ENCODE data around the gene TMEM200A. TPM values are rescaled to one million over a fixed set of nuclear protein-coding genes. Genes with fewer than 3 reads are reported as not detected.

Gene TMEM200A
- total RNA-seq, 2 experiments from 2014 or later: 1.3 to 1.4 TPM

DNA sequence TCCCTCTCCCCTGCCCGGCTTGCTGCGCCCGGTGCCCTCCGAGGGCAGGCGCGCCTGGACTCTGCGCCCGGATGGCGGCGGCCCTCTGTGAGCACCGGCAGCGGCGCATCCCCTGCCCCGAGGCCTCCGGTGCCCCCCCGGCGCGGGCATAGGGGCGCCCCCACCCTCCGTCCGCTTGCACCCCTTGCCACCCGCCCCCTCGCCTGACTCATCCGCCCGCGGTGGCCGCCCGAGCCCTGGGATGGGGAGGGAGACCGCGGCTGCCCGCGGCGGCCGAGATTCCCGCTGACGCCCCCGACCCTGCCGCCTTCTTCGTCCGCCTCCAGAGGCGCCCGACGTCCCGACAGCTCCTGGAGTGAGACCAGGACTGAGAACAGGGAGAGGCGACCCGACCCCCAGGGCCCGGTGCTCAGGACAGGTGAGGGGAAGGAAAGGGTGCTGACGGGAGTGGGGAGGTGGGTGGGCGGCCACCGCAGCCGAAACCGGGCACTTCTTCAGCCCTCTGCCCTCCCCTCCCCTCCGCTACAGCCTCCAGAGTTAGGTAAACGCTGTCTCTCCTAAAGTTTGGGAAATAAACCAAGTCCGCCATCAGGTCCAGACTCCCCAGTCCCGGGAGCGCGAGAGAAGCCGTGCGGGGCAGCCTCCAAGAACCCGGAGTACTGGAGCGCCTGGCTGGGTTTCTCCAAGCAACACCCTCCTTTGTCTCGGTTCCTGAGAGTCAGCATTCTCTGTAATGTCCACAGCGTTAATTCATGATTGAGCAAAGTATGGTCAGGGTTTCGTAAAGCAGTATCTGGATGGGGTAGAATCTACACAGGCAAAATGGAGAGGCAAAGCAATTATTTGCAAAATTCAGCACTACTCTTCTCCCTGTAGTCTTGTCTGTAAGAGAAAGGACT lies 539 bp downstream of the TMEM200A start:
- H3K4me1 Mint-ChIP-seq: peaks cover 11% of the 10 kb centered on the region
- peak overlapping the region; percentile 75 for H3K4me3 Mint-ChIP-seq
- no peak overlapping the region for H3K27ac Mint-ChIP-seq
- peak; percentile 52 for DNase-seq
- H3K27me3 Mint-ChIP-seq: peaks cover 49% of the 10 kb centered on the region
- H3K36me3 Mint-ChIP-seq: no peaks in the 10 kb centered on the region
- peaks cover 2% of the 10 kb centered on the region for H3K9me3 Mint-ChIP-seq
- POLR2A ChIA-PET: no interaction called here
- ATAC-seq (ENCODE audit: low read depth): peak; percentile 52

DNA sequence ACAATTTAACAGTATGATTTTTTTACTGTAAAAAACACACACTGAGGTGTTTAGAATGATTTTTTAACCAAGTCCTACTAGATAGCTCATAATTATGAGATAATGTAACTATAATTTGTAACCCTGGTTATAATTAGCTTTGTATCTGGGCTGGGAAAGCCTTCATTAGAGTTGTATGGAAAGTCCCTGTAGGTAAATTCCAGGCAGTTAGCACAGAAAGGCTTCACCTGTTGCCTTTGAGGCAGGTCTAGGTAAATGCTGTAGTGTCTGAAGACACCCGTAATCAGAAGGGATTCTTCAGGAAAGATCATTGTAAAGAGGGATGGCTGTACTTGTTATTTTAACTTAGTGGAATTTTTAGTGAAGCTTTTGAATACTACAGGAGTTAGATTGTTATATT lies 1.9 kb downstream of the TMEM200A start:
- no peaks in the 10 kb centered on the region for H3K9me3 Mint-ChIP-seq
- H3K4me1 Mint-ChIP-seq: peaks cover 11% of the 10 kb centered on the region
- H3K27me3 Mint-ChIP-seq: peaks cover 51% of the 10 kb centered on the region
- POLR2A ChIA-PET: no interaction called here
- ATAC-seq (ENCODE audit: low read depth) (no peak), DNase-seq (no peak)
- no peaks in the 10 kb centered on the region for H3K36me3 Mint-ChIP-seq
- H3K4me3 Mint-ChIP-seq: no peak overlapping the region
- no peak overlapping the region for H3K27ac Mint-ChIP-seq

DNA sequence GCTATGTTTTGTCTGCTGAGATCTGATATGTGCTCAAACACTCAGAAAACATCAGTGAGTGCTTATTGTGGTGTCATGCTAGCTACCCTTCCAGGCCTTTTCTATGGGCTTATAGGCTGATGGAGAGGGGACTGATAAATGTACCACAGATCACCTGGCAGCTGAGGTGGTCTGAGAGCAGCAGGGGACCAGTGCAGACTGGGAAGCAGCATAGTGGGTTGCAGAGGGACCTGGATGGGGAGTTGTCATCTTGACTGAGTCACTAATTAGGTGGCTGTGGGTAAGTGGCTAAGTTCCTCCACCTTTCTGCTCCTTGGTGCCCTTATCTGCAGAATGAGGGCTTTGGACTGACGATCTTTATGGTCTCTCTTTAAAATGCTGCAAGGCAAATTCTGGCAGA lies 2.8 kb downstream of the TMEM200A start:
- H3K4me1 Mint-ChIP-seq: peaks cover 11% of the 10 kb centered on the region
- POLR2A ChIA-PET: no interaction called here
- ATAC-seq (ENCODE audit: low read depth): no peak
- H3K27ac Mint-ChIP-seq: no peak overlapping the region
- H3K27me3 Mint-ChIP-seq: peaks cover 48% of the 10 kb centered on the region
- no peak for DNase-seq
- H3K36me3 Mint-ChIP-seq: no peaks in the 10 kb centered on the region
- no peaks in the 10 kb centered on the region for H3K9me3 Mint-ChIP-seq
- H3K4me3 Mint-ChIP-seq: no peak overlapping the region

DNA sequence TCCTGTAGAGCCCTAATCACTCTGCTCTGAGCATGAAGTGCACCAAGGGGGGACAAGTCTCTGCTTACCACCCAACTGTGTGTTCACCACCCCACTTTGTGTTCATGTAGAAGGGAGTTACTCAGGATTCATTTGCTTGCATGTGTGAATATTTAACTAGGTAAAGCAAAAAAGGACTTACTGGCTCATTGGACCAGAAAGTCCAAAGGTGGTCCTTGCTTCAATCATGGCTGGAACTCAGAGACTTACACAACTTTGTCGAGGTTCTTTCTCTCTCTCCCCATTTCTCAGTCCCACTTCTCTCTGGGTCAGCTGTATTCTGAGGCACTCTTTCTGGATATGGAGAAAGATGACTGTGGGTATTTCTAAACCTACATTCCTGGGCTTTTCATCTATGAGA lies 4.0 kb downstream of the TMEM200A start:
- no peak for ATAC-seq (ENCODE audit: low read depth)
- no peak overlapping the region for H3K4me3 Mint-ChIP-seq
- no peak for DNase-seq
- H3K9me3 Mint-ChIP-seq: no peaks in the 10 kb centered on the region
- H3K27me3 Mint-ChIP-seq: peaks cover 39% of the 10 kb centered on the region
- peaks cover 6% of the 10 kb centered on the region for H3K4me1 Mint-ChIP-seq
- H3K36me3 Mint-ChIP-seq: no peaks in the 10 kb centered on the region
- POLR2A ChIA-PET: no interaction called here
- no peak overlapping the region for H3K27ac Mint-ChIP-seq

DNA sequence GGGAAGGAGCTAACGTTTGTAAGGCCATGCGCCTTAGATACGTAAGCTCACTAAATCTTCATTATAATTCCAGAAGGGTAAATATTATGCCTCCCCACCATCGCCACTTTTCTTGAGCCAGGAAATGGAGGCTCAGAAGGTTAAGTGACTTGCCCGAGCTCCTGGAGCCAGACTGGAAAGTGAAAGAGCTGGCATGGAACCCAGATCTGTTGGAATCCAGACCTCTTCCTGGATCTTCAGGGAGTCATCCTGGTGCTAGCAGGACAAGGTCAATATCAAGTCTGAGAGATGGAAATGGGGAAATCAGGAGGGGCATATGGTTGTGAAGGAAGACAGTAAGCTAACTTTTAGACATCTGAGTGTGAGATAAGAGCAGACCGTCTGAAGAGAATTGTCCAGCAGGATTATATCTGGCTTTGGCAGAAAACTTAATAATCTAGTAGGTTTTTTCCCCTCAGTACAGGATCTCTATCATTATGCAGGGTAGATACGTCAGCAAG lies 6.2 kb downstream of the TMEM200A start:
- POLR2A ChIA-PET: no interaction called here
- H3K4me1 Mint-ChIP-seq: peaks cover 2% of the 10 kb centered on the region
- H3K9me3 Mint-ChIP-seq: no peaks in the 10 kb centered on the region
- no peaks in the 10 kb centered on the region for H3K36me3 Mint-ChIP-seq
- no peak for DNase-seq
- no peak for ATAC-seq (ENCODE audit: low read depth)
- H3K27ac Mint-ChIP-seq: no peak overlapping the region
- peaks cover 33% of the 10 kb centered on the region for H3K27me3 Mint-ChIP-seq
- H3K4me3 Mint-ChIP-seq: no peak overlapping the region

DNA sequence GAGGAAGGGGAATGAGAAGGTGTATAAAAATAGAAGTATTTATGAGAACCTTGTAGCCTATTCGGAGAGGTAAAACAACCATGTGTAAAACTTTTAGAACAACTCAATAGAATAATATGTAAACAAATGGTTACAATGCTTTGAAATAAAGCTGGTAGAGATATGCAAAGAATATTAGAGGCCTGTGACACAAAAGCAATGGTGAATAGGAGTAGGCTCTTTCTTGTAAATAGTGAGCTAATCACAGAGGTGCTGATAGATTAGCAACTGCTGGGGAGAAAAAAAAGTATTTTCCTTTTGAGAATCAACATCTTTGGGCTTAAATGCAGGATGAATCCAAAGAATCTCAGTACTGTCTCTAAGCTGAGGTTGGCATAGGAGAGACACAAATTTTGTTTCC lies 7.0 kb downstream of the TMEM200A start:
- H3K4me1 Mint-ChIP-seq: peaks cover 3% of the 10 kb centered on the region
- DNase-seq (no peak), ATAC-seq (ENCODE audit: low read depth) (no peak)
- H3K4me3 Mint-ChIP-seq: no peak overlapping the region
- H3K9me3 Mint-ChIP-seq: no peaks in the 10 kb centered on the region
- POLR2A ChIA-PET: no interaction called here
- H3K27me3 Mint-ChIP-seq: peaks cover 27% of the 10 kb centered on the region
- H3K27ac Mint-ChIP-seq: no peak overlapping the region
- H3K36me3 Mint-ChIP-seq: no peaks in the 10 kb centered on the region

DNA sequence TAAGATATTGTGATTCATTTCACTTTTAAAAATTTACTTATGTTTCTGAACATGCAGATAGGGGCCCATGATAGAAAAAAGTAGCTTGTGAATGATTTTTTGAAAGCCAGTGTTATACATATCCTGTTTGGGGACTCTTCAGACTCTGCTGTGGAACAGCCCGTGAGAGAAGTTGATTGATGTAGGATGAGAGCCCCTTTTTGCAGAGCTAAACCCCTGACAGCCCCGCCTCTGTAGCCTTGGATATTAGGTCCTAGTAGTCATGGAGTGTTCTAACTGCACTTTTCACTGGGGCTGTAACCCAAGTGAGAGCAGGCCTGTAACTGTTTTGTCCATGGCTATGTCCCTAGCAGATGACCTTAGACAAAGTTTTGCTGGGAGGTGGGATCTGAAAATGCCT lies 8.2 kb downstream of the TMEM200A start:
- POLR2A ChIA-PET: no interaction called here
- Mint-ChIP-seq H3K27me3 (peaks cover 15% of the 10 kb centered on the region), H3K27ac (no peak overlapping the region), H3K36me3 (no peaks in the 10 kb centered on the region), H3K4me1 (peaks cover 3% of the 10 kb centered on the region), H3K4me3 (no peak overlapping the region), H3K9me3 (no peaks in the 10 kb centered on the region)
- no peak for ATAC-seq (ENCODE audit: low read depth)
- no peak for DNase-seq

DNA sequence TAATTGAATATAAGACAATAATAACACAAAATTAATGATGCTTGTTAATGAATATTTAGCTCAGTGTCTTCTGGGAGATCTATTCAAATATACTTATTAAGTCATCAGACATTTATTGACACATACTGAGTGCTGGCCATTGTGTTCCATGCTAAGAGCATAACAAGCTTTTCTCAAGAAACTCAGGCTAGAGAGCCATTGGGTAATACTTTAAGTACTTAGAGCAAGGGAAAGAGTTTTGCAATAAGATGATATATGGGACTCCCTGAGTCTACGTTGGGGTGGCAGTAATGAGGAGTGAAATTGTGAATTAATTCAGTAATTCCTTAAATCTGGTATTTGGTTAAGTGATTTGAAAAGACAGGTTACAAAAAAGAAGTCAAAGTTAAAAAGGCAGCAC lies 11.1 kb downstream of the TMEM200A start:
- POLR2A ChIA-PET: no interaction called here

DNA sequence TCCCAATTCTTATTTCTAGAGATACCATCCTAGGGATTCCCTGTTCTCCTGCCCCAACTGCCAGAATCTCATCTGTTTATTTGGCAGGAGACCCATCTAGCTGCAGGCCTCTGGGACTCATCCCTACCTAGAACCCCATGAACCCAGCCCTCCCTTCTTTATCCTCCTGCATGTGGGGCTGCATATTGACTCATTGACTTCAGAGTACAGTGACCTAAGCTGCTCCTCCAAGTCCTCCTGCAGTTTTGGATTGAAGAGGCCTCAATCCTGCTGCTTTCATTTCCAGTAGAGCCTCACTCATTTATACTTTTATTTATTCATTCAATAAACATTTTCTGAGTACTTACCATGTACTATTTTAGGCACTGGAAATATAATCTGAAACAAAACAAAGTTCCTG lies 11.6 kb downstream of the TMEM200A start:
- POLR2A ChIA-PET: no interaction called here
- Mint-ChIP-seq H3K4me3 (no peak overlapping the region), H3K36me3 (peaks cover 2% of the 10 kb centered on the region), H3K27me3 (no peaks in the 10 kb centered on the region), H3K9me3 (no peaks in the 10 kb centered on the region), H3K27ac (no peak overlapping the region), H3K4me1 (peaks cover 17% of the 10 kb centered on the region)
- DNase-seq: no peak
- ATAC-seq (ENCODE audit: low read depth): no peak

More for the DNA sequence above, 11.1 kb downstream of the TMEM200A start:
- Mint-ChIP-seq H3K27me3 (peaks cover 1% of the 10 kb centered on the region), H3K27ac (no peak overlapping the region), H3K36me3 (peaks cover 2% of the 10 kb centered on the region), H3K4me1 (peaks cover 13% of the 10 kb centered on the region), H3K4me3 (no peak overlapping the region), H3K9me3 (no peaks in the 10 kb centered on the region)
- ATAC-seq (ENCODE audit: low read depth): no peak
- no peak for DNase-seq

DNA sequence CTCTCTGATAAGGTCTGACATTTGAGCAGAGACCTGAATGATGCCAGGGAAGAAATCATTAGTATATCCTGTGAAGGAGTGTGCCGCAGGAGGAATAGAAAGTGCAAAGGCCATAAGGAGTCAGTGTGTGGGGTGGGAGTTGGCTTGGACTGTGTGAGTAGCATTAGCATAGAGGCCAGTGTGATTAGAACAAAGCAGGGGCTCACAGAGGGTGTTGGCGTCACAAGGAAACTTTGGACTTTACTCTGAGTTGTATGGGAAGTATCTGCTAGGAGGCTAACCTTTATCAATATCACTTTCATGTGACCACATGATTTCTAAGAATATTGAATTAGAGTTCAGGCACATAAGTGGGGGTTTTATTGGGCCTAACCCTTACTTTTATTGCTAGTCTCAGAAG lies 12.1 kb downstream of the TMEM200A start:
- peaks cover 21% of the 10 kb centered on the region for H3K4me1 Mint-ChIP-seq
- ATAC-seq (ENCODE audit: low read depth) (no peak), DNase-seq (no peak)
- peaks cover 2% of the 10 kb centered on the region for H3K36me3 Mint-ChIP-seq
- no peak overlapping the region for H3K4me3 Mint-ChIP-seq
- no peak overlapping the region for H3K27ac Mint-ChIP-seq
- no peaks in the 10 kb centered on the region for H3K27me3 Mint-ChIP-seq
- no peaks in the 10 kb centered on the region for H3K9me3 Mint-ChIP-seq
- POLR2A ChIA-PET: no interaction called here

DNA sequence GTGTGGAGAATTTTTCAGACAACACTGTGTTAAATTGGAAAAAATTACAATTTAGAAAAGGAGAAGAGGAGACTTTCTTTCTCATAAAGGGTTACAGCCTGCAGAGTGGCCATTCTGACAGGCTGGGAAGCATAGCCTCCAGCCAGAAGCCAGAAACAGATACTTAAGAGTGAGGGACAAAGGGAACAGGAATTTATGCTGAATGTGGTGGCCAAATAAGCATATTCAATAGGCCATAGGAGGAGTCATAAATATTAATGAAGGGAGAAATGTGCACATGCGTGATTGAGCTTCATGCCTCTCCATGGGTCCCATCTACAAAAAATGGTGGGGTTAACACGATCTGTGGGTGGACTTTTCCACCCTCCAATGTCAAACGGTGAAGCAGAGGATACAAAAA lies 13.4 kb downstream of the TMEM200A start:
- Mint-ChIP-seq H3K27ac (no peak overlapping the region), H3K9me3 (no peaks in the 10 kb centered on the region), H3K4me3 (no peak overlapping the region), H3K27me3 (no peaks in the 10 kb centered on the region), H3K4me1 (peaks cover 21% of the 10 kb centered on the region), H3K36me3 (peaks cover 2% of the 10 kb centered on the region)
- POLR2A ChIA-PET: no interaction called here
- DNase-seq (no peak), ATAC-seq (ENCODE audit: low read depth) (no peak)

DNA sequence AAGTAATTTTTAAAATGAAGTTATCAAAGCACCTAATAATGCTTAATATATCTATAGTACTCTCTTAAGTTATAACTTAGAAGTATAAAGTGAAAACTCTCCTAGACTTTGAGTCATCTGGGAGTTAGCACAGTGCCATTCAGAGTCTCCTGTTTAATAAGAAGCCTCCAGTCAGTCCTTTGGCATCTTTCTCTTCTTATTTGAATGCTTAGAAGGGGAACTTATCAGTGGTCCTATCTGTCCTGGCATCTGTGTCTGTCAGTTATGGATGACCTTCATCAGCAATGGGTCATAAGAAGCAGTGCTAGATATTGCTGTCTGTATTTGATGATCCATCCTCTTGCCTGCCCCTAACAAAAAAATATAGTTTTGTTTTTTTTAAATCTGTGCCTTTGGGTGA lies 15.2 kb downstream of the TMEM200A start:
- peak overlapping the region; percentile 71 for H3K27ac Mint-ChIP-seq
- H3K36me3 Mint-ChIP-seq: peaks cover 2% of the 10 kb centered on the region
- peaks cover 7% of the 10 kb centered on the region for H3K27me3 Mint-ChIP-seq
- no peaks in the 10 kb centered on the region for H3K9me3 Mint-ChIP-seq
- H3K4me1 Mint-ChIP-seq: peaks cover 21% of the 10 kb centered on the region
- POLR2A ChIA-PET: interaction anchor here (1.3 to 1.5 kb wide), 2 partner anchors 16 to 194 kb away, joined by 3 to 4 read pairs; no protein-coding TSS in a partner anchor
- no peak for ATAC-seq (ENCODE audit: low read depth)
- DNase-seq: no peak
- peak overlapping the region; percentile 34 for H3K4me3 Mint-ChIP-seq

DNA sequence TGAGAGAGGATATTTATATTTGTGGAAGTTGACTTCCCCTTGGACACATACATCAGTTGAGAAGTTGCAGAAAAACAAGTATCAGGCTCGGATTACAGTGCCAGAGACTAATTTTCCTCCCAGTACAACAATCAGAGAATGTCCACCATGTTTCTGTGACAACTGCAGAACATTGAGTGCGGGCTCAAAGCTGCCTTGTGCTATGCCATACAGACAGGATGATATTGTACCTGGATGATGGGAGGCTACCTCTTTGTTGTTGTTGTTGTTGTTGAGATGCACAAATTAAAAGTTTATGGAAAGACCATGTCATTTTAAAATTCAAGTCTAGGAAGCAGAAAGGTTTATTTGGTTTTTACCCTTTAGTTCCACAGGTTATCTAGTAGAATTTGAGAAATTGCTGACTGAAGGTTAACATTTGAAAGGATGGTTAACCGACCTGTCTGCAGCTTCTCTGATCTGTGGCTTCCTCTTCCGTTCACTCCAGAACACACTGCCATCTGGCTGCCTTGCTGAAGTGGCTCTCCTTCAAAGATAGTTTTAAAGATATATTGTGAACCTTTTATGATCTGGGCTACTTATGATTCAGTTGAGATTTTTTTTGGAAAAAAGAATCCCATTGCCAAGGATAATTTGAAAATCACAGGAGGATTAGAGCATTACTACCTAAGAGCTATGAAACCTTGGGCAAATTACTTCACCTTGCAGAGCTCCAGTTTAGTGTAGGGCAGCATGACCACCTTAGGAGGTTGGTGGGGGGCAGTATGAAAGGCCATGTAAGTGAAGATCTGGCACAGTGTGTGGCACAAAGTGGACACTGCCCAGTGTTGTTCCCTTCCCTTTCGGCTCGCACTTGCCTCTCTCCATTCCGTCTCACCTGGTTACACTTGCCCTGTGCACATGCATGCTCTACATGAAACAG lies 15.9 kb downstream of the TMEM200A start:
- POLR2A ChIA-PET: interaction anchor here (0.6 to 1.5 kb wide), 4 partner anchors 9 to 316 kb away, joined by 3 to 6 read pairs (median 4); no protein-coding TSS in a partner anchor
- DNase-seq (no peak), ATAC-seq (ENCODE audit: low read depth) (peak; percentile 94)
- peaks cover 11% of the 10 kb centered on the region for H3K27me3 Mint-ChIP-seq
- H3K4me1 Mint-ChIP-seq: peaks cover 21% of the 10 kb centered on the region
- H3K4me3 Mint-ChIP-seq: peak overlapping the region; percentile 34
- peaks cover 2% of the 10 kb centered on the region for H3K36me3 Mint-ChIP-seq
- peak overlapping the region; percentile 71 for H3K27ac Mint-ChIP-seq
- H3K9me3 Mint-ChIP-seq: no peaks in the 10 kb centered on the region
